Measurements from ENCODE around the gene ZDHHC12.
A peak's percentile ranks its signal among the peaks of the same experiment; 100 is the strongest.

The ZDHHC12 gene, protein sequence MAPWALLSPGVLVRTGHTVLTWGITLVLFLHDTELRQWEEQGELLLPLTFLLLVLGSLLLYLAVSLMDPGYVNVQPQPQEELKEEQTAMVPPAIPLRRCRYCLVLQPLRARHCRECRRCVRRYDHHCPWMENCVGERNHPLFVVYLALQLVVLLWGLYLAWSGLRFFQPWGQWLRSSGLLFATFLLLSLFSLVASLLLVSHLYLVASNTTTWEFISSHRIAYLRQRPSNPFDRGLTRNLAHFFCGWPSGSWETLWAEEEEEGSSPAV

GRCh38 chr9:128723866-128724743 is at the start of gene ZDHHC12:
Gene ZDHHC12, minus strand, starts transcription at chr9:128724127. Its CDS starts 34 bp downstream, at chr9:128724093.
- DNase-seq: peak; percentile 100

- no peak for DNase-seq
Observed at GRCh38 chr9:128773049-128773448, 49.1 kb upstream of the ZDHHC12 start.

DNA sequence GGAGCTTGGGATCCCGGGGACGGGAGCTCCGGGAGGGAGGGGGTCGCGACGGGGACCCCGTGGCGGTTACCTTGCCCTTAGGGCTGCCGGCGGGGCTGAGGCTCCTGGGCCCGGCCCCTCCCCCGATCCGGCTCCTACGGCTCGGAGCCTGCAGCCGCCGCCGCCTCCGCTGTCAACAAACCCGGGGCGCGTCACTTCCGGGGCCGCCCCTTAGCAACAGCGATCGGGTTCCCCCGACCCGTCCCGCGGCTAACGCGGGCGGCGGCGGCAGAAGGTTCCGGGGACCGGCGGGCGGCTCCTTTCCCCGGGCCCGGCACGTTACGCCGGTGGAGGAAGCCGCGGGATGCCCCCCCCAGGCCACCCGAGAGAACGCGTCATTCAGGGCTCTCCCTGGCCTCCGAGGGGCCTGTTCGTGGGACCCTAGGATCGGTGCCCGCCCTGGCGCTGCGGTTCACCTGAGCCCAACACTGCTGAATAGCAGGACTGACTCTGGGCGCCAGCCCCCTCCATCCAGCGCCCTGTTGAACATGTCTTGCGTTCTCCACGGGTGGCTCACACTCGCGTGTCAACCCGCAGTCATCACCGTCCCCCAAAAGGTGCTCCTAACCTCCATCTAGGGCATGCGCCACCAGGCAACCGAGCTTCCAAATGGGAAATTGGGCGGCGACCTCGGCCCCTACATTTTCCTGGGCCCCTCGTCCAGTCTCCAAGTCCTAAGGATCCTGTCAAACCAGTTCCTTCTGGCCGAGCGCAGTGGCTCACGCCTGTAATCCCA is 48.0 kb upstream of the ZDHHC12 start, which contains the start of gene ZER1:
TSS of gene ZER1 (minus strand) at position 183 of the 775 bp plus-strand sequence. CDS start 16,362 bp downstream, outside the sequence.
- DNase-seq: peak; percentile 91

GRCh38 chr9:128771094-128771721 is 47.3 kb upstream of the ZDHHC12 start:
- DNase-seq: peak; percentile 5

GRCh38 chr9:128770286-128771030 is 46.5 kb upstream of the ZDHHC12 start:
- no peak for DNase-seq

- no peak for DNase-seq
Observed at GRCh38 chr9:128768606-128769005, 44.7 kb upstream of the ZDHHC12 start.

- DNase-seq: no peak
Observed at GRCh38 chr9:128765499-128765898, 41.6 kb upstream of the ZDHHC12 start.

GRCh38 chr9:128764361-128764760 is 40.4 kb upstream of the ZDHHC12 start:
- no peak for DNase-seq

DNA sequence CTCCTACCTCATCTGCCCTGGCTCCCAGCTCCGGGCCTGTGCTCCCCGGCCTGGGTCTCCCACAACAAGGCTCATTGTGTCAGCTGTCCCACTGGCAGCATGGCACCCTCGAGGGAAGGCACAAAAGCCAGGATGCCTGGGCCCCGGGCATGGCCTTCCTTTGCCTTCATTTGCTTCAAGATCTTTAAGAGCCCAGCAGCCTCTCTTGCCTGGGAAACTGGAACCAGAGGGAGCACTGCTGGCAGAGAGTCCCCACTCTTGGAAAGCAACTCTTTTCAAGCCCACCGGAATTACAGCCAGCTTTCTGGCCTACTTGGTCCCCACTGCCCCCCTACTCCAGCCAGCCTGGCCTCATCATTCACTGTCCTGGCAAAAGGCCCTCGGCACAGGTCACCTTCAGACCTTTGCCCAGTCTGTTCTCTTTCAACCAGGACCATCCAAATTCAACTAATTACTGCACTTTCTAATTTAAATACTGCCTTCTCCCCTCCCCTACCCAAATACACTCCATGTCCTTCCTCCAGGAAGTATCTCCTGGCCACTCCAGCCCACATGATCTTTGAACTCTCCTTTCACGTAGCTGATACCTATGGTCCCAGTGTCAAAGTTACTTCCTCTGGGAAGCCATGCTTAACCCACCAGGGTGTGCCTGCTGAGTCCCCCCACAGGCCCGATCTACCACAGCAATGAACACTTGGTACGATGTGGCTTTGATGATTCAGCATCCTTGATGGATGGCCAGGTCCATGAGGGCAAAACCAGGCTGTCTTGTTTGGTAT is 38.9 kb upstream of the ZDHHC12 start:
- DNase-seq: no peak

- DNase-seq: no peak
Observed at GRCh38 chr9:128757602-128758001, 33.7 kb upstream of the ZDHHC12 start.

GRCh38 chr9:128753627-128754026 is 29.7 kb upstream of the ZDHHC12 start:
- no peak for DNase-seq

DNA sequence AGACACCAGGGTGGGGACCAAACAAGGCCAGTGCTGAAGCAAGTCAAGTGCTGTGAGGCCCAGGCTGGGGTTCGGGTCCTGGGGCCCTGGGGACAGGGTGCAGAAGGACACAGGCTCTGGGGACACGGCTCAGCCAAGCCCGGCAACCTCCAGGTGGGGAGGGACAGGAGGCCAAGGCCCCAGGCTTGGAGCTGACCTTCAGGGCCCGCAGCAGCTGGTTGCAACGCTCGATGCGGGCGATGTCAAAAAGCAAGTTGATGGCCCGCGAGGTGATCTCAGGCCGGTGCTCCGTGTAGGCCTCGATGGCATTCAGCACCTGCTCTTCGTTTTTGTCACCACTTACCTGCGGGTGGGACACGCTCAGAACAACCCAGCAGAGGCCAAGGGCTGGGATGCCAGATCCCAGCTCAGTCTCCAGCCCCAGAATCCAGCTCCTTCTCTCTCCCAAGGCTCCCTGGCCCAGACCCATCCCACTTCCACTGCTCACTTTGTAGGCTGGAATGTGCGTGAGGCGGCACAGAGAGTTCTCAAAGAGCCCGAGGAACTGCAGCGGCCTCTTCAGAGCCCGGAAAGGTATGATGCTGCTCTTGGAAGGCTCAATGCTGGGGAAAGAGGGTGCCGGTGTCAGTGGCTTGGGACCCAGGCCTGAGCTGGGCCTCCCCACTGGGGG is 27.1 kb upstream of the ZDHHC12 start:
- DNase-seq: no peak

GRCh38 chr9:128747241-128747640 is 23.3 kb upstream of the ZDHHC12 start:
- no peak for DNase-seq

DNA sequence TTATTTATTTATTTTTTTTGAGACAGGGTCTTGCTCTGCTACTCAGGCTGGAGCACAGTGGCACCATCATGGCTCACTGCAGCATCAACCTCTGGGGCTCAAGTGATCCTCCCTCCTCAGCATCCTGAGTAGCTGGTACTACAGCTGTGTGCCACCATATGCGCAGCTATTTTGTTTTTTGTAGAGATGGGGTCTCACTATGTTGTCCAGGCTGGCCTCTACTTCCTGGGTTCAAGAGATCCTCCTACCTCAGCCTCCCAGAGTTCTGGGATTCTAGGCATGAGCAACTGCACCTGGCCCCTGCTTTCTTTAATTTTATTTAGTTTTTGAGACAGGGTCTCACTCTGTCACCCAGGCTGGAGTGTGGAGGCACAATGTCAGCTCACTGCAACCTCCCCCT is 19.5 kb upstream of the ZDHHC12 start:
- no peak for DNase-seq

DNA sequence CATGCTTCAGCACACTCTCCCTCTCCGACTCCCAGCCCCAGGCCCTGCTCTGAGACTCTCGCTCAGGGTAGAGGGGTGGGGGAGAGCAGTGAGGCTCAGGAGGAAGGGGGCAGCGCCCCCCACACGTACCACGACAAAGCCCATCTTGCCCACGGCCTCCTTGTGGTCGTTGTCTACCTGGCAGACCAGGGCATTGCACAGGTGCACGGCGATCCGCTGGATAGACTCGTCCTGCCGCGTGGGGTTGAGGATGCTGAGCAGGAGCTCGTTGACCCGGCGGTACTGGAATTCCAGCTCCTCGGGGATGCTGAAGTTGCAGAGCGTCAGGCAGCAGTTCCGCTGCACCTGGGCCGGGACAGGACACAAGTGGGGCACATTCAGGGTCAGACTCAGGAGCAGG is 18.5 kb upstream of the ZDHHC12 start:
- no peak for DNase-seq

DNA sequence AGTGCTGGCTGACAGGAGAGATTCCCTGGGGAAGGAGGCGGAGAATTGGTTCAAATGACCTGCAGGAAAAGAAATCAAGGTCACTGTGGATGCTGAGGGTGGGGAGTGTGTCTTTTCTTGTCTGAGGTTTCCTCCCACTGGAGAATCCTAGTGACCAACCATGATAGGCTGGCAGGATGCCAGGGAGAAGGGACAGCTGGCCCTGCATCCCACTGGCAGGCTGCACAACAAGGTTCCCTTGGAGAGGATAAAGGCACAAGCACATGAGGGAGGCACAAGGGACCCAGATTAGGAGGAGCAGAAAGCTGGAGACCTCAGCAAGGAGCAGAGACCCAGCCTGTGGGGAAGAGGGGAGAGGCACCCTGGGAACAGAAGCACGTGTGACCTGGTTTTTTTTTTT is 11.4 kb upstream of the ZDHHC12 start:
- no peak for DNase-seq

DNA sequence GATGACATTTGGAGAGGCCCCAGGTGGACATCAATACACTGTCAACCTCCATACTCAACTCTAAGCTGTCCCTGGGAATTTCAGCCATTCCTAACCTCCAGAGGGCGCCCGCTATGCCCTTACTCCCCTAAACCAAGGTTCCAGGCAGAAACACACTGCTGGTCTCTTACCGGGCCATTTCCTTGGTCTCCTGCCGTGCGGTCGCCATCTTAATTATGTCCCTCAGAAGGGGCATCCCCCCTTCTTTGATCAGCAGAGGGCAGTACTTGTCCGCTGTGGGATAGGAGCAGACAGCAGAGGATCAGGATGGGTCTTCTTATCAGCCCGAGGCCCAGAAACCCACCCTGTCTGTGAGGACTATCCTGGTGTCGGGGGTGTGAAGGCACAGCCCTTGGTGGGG is 9.3 kb upstream of the ZDHHC12 start:
- DNase-seq: peak; percentile 17

- DNase-seq: no peak
Observed at GRCh38 chr9:128732576-128732975, 8.6 kb upstream of the ZDHHC12 start.

DNA sequence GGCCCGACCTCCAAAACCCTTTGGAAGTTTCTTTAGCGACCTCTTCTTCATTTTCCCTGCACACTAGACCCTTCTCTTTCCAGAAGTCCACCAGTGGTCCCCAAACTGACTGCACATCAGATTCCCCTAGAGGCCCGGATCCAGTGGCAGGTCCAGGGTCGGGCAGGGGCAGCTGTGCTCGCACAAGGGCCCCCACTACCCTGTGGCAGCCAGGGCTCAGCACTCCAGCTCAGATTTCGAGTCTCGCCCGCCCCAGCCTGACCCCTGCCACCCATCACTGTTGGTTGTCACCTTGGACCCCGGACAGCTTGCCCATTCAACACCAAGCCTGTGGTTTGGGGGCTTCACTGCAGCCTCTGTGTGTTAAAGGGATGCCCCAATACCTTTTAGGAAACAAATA is 7.8 kb upstream of the ZDHHC12 start:
- DNase-seq: no peak

DNA sequence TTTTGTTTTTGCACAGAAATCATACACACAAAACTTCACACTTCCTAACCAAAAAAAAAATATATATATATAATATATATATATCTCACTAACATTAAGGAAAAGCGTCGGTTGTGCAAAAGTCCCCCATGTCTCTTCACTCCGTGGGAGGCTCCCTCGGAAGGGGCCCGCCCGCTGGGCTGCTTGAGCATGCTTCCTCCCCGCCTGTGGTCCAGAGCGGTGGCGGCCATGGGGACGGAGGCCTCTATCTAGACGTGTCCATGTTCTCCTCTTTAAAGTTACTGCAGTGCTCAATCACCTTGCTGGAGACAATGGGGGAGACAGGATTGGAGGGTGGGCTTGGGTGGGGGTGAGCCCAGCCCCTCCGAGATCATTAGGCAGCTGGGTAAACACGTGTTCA is 7.2 kb upstream of the ZDHHC12 start:
- DNase-seq: no peak

Data from CD4-positive, alpha-beta T cell treated with Interferon gamma for 1 hour (primary cell).